ENCODE data around the gene MYCN. TPM values are rescaled to one million over a fixed set of nuclear protein-coding genes. Genes with fewer than 3 reads are reported as not detected.

Gene MYCN
- total RNA-seq, 1 experiment from 2014 or later, result not detected

DNA sequence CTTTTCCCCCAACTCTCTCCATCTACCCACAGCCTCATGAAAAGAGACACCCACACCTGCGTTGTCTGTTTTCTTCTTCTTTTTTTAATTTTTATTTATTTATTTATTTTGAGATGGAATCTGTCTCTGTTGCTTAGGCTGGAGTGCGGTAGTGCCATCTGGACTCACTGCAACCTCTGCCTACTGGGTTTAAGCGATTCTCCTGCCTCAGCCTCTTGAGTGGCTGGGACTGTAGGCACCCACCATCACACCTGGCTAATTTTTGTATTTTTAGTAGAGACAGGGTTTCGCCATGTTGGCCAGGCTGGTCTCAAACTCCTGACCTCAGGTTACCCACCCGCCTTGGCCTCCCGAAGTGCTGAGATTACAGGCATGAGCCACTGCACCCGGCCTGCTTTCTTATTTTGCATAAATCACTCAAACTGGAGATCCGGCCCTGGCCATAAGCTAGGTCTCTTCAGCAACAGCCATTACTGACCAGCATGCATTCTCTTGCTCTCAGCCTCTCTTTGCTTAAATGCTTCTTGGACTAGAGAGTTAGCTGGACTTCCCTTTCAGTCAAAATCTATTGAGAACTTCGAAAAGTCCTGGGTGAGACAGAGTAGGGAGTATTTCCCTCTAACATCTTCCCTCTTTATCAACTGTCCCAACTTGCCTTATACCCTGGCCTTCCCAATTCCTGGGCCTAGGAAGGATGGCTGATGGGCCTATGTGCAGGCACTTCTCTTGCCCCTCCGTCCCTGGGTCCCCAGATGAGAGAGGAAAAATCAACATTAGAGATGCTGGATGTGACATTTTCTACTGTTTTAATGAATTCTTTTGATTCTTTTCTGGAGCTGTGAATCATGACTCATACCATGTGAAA lies 27.3 kb downstream of the MYCN start:
- no TSS peak for BruUV-seq (replicated peaks)
- H3K4me1 ChIP-seq (ENCODE audit: insufficient read depth, low read length), result no peaks in the 10 kb centered on the region
- no peak overlapping the region for H3K27ac ChIP-seq (ENCODE audit: low read length)
- no peaks in the 10 kb centered on the region for H3K9me2 ChIP-seq (replicated peaks; ENCODE audit: low read length)
- TF ChIP-seq EZH2phosphoT487 (IDR thresholded peaks at IDR 0.05; ENCODE audit: borderline replicate concordance, low read length) (no peak), EZH2 (IDR thresholded peaks at IDR 0.05; ENCODE audit: low read length, unreplicated experiment) (no peak)
- TF ChIP-seq, protein P1, sequence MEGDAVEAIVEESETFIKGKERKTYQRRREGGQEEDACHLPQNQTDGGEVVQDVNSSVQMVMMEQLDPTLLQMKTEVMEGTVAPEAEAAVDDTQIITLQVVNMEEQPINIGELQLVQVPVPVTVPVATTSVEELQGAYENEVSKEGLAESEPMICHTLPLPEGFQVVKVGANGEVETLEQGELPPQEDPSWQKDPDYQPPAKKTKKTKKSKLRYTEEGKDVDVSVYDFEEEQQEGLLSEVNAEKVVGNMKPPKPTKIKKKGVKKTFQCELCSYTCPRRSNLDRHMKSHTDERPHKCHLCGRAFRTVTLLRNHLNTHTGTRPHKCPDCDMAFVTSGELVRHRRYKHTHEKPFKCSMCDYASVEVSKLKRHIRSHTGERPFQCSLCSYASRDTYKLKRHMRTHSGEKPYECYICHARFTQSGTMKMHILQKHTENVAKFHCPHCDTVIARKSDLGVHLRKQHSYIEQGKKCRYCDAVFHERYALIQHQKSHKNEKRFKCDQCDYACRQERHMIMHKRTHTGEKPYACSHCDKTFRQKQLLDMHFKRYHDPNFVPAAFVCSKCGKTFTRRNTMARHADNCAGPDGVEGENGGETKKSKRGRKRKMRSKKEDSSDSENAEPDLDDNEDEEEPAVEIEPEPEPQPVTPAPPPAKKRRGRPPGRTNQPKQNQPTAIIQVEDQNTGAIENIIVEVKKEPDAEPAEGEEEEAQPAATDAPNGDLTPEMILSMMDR (conservative IDR thresholded peaks at IDR 0.05; ENCODE audit: low read depth, low read length), result no peak
- DNase-seq, result no peak
- H3K36me3 ChIP-seq (ENCODE audit: low read depth, low read length), result no peaks in the 10 kb centered on the region
- CTCF ChIA-PET, result no interaction called here
- intact Hi-C loops (cut with micrococcal nuclease), result no loop called here
- H3F3A ChIP-seq (ENCODE audit: low read length, unreplicated experiment), result no peaks in the 10 kb centered on the region
- no peak overlapping the region for H3K9ac ChIP-seq (ENCODE audit: low read length)
- no peaks in the 10 kb centered on the region for H4K20me1 ChIP-seq (ENCODE audit: low read length)
- no peak for ATAC-seq
- POLR2A ChIA-PET (ENCODE audit: unreplicated experiment), result no interaction called here
- no peaks in the 10 kb centered on the region for H3K79me2 ChIP-seq (ENCODE audit: low read length)
- H3K27me3 ChIP-seq (ENCODE audit: low read length), result no peaks in the 10 kb centered on the region
- no peak overlapping the region for H2AFZ ChIP-seq (ENCODE audit: low read length)
- no peaks in the 10 kb centered on the region for H3K9me3 ChIP-seq (ENCODE audit: low read length)
- no peak overlapping the region for H3K4me2 ChIP-seq (ENCODE audit: low read length)
- H3K4me3 ChIP-seq (ENCODE audit: low read length), result no peak overlapping the region

DNA sequence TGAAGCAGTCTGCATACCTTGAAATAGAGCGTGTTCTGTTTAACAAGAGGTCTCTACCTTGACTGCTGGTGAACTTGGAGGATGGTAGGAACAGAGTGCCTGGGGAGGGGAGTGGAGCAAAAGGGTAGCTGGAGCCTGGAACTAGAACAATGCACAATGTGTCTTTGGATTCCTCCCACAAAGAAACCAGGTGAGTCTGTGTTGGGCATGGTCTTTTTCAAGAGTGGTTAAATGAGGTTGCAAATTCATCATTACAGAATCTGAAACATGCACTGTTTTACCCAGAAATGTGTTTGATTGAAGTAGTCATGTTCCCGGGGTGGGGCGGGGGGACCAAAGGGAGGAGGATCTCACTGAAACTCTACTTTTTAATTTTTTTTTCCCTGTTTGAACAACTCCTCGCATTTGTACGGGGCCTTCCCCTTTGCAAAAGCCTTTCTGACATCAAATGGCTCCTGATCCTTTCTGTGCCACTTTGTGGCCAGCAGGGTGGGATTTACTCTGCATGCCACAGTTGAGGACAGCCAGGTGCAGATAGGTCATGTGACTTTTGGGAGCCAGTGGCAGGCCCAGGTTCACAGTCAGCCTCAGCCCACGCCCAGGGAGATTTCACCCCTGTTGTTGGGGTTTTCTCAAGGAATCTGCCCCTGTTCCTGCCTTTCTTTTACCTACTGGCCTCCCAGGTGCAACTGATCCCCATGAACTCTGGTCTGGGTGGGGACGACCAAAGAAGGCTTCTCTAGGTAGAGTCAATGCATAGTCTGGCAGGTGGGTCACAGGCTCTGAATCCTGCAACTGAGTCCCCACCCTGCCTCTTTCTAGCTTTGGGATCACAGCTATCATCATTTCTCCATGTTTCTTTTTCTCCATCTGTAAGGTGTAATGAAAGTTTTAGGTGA lies 28.2 kb downstream of the MYCN start:
- no peaks in the 10 kb centered on the region for H3K9me3 ChIP-seq (ENCODE audit: low read length)
- no peaks in the 10 kb centered on the region for H3K79me2 ChIP-seq (ENCODE audit: low read length)
- H3K9ac ChIP-seq (ENCODE audit: low read length), result no peak overlapping the region
- H3K9me2 ChIP-seq (replicated peaks; ENCODE audit: low read length), result no peaks in the 10 kb centered on the region
- ChIA-PET POLR2A (ENCODE audit: unreplicated experiment) (no interaction called here), CTCF (no interaction called here)
- H3K4me3 ChIP-seq (ENCODE audit: low read length), result no peak overlapping the region
- H3F3A ChIP-seq (ENCODE audit: low read length, unreplicated experiment), result no peaks in the 10 kb centered on the region
- H3K4me1 ChIP-seq (ENCODE audit: insufficient read depth, low read length), result no peaks in the 10 kb centered on the region
- no peaks in the 10 kb centered on the region for H3K27me3 ChIP-seq (ENCODE audit: low read length)
- no peak for DNase-seq
- no peak for ATAC-seq
- H3K36me3 ChIP-seq (ENCODE audit: low read depth, low read length), result no peaks in the 10 kb centered on the region
- no peaks in the 10 kb centered on the region for H4K20me1 ChIP-seq (ENCODE audit: low read length)
- H2AFZ ChIP-seq (ENCODE audit: low read length), result no peak overlapping the region
- no peak overlapping the region for H3K27ac ChIP-seq (ENCODE audit: low read length)
- intact Hi-C loops (cut with micrococcal nuclease), result no loop called here
- BruUV-seq (replicated peaks), result no TSS peak
- no peak overlapping the region for H3K4me2 ChIP-seq (ENCODE audit: low read length)
- TF ChIP-seq EZH2phosphoT487 (IDR thresholded peaks at IDR 0.05; ENCODE audit: borderline replicate concordance, low read length), result no peak
- TF ChIP-seq, protein P1 (conservative IDR thresholded peaks at IDR 0.05; ENCODE audit: low read depth, low read length), result no peak
- no peak for TF ChIP-seq EZH2 (IDR thresholded peaks at IDR 0.05; ENCODE audit: low read length, unreplicated experiment)

Measured in PC-3 (cell line).